ENCODE measurements around the gene CELF2. TPM values are rescaled to one million over a fixed set of nuclear protein-coding genes. Genes with fewer than 3 reads are reported as not detected.

Gene CELF2
- polyA plus RNA-seq, 2 donors = 2.2 to 4.0 TPM

- Histone ChIP-seq H3K4me1 (ENCODE audit: control insufficient read depth in 2 of 2, insufficient read depth in 2 of 2, low read length in 1 of 2) (no peaks in the 10 kb centered on the region), H3K9me3 (ENCODE audit: control insufficient read depth in 2 of 2, insufficient read depth in 1 of 2, low read depth in 1 of 2, low read length in 1 of 2) (no peaks in the 10 kb centered on the region), H3K27me3 (ENCODE audit: control insufficient read depth in 1 of 2, insufficient read depth in 2 of 2, low read length in 2 of 2) (no peaks in the 10 kb centered on the region), H3K36me3 (ENCODE audit: control insufficient read depth in 2 of 2, insufficient read depth in 2 of 2, low read length in 1 of 2) (no peaks in the 10 kb centered on the region), H3K4me3 (ENCODE audit: low read depth in 1 of 2, low read length in 2 of 2) (no peak overlapping the region), H3K27ac (ENCODE audit: low read depth in 2 of 2, low read length in 1 of 2) (peak overlapping the region in 1 of 2 donors; percentile 31)
- 75 to 76% methylated on average over 11 of the region's 11 CpGs for WGBS, 2 donors
These were observed 127.2 kb downstream of the CELF2 start for GRCh38 chr10:11144626-11145494.

- Histone ChIP-seq H3K4me3 (ENCODE audit: low read depth in 1 of 2, low read length in 2 of 2) (no peak overlapping the region), H3K27ac (ENCODE audit: low read depth in 2 of 2, low read length in 1 of 2) (no peak overlapping the region), H3K27me3 (ENCODE audit: control insufficient read depth in 1 of 2, insufficient read depth in 2 of 2, low read length in 2 of 2) (no peaks in the 10 kb centered on the region), H3K36me3 (ENCODE audit: control insufficient read depth in 2 of 2, insufficient read depth in 2 of 2, low read length in 1 of 2) (no peaks in the 10 kb centered on the region), H3K9me3 (ENCODE audit: control insufficient read depth in 2 of 2, insufficient read depth in 1 of 2, low read depth in 1 of 2, low read length in 1 of 2) (no peaks in the 10 kb centered on the region), H3K4me1 (ENCODE audit: control insufficient read depth in 2 of 2, insufficient read depth in 2 of 2, low read length in 1 of 2) (no peaks in the 10 kb centered on the region)
- 54 to 68% methylated on average over 3 of the region's 3 CpGs for WGBS, 2 donors
These were observed 127.8 kb downstream of the CELF2 start for GRCh38 chr10:11145495-11145855.

- H3K27ac ChIP-seq (ENCODE audit: low read depth in 2 of 2, low read length in 1 of 2) = peak overlapping the region; percentile 24 to 26
- H3K27me3 ChIP-seq (ENCODE audit: control insufficient read depth in 1 of 2, insufficient read depth in 2 of 2, low read length in 2 of 2) = no peaks in the 10 kb centered on the region
- no peak overlapping the region for H3K4me3 ChIP-seq (ENCODE audit: low read depth in 1 of 2, low read length in 2 of 2)
- 43 to 62% methylated on average over 6 of the region's 6 CpGs for WGBS, 2 donors
- H3K36me3 ChIP-seq (ENCODE audit: control insufficient read depth in 2 of 2, insufficient read depth in 2 of 2, low read length in 1 of 2) = no peaks in the 10 kb centered on the region
- H3K9me3 ChIP-seq (ENCODE audit: control insufficient read depth in 2 of 2, insufficient read depth in 1 of 2, low read depth in 1 of 2, low read length in 1 of 2) = no peaks in the 10 kb centered on the region
- no peaks in the 10 kb centered on the region for H3K4me1 ChIP-seq (ENCODE audit: control insufficient read depth in 2 of 2, insufficient read depth in 2 of 2, low read length in 1 of 2)
These were observed 128.9 kb downstream of the CELF2 start for GRCh38 chr10:11146402-11147171.

- H3K27ac ChIP-seq (ENCODE audit: low read depth in 2 of 2, low read length in 1 of 2) = no peak overlapping the region
- H3K4me1 ChIP-seq (ENCODE audit: control insufficient read depth in 2 of 2, insufficient read depth in 2 of 2, low read length in 1 of 2) = no peaks in the 10 kb centered on the region
- WGBS, 2 donors = 55 to 72% methylated on average over 9 of the region's 9 CpGs
- H3K9me3 ChIP-seq (ENCODE audit: control insufficient read depth in 2 of 2, insufficient read depth in 1 of 2, low read depth in 1 of 2, low read length in 1 of 2) = no peaks in the 10 kb centered on the region
- H3K27me3 ChIP-seq (ENCODE audit: control insufficient read depth in 1 of 2, insufficient read depth in 2 of 2, low read length in 2 of 2) = no peaks in the 10 kb centered on the region
- H3K36me3 ChIP-seq (ENCODE audit: control insufficient read depth in 2 of 2, insufficient read depth in 2 of 2, low read length in 1 of 2) = no peaks in the 10 kb centered on the region
- no peak overlapping the region for H3K4me3 ChIP-seq (ENCODE audit: low read depth in 1 of 2, low read length in 2 of 2)
These were observed 130.1 kb downstream of the CELF2 start for GRCh38 chr10:11147722-11148121.

GRCh38 chr10:11148142-11149028 lies 130.7 kb downstream of the CELF2 start:
- Histone ChIP-seq H3K9me3 (ENCODE audit: control insufficient read depth in 2 of 2, insufficient read depth in 1 of 2, low read depth in 1 of 2, low read length in 1 of 2) (no peaks in the 10 kb centered on the region), H3K36me3 (ENCODE audit: control insufficient read depth in 2 of 2, insufficient read depth in 2 of 2, low read length in 1 of 2) (no peaks in the 10 kb centered on the region), H3K27ac (ENCODE audit: low read depth in 2 of 2, low read length in 1 of 2) (no peak overlapping the region), H3K27me3 (ENCODE audit: control insufficient read depth in 1 of 2, insufficient read depth in 2 of 2, low read length in 2 of 2) (no peaks in the 10 kb centered on the region), H3K4me1 (ENCODE audit: control insufficient read depth in 2 of 2, insufficient read depth in 2 of 2, low read length in 1 of 2) (no peaks in the 10 kb centered on the region), H3K4me3 (ENCODE audit: low read depth in 1 of 2, low read length in 2 of 2) (no peak overlapping the region)
- 70 to 83% methylated on average over 10 of the region's 10 CpGs for WGBS, 2 donors

- WGBS, 2 donors = 53 to 56% methylated on average over 3 of the region's 3 CpGs
- Histone ChIP-seq H3K4me1 (ENCODE audit: control insufficient read depth in 2 of 2, insufficient read depth in 2 of 2, low read length in 1 of 2) (no peaks in the 10 kb centered on the region), H3K27me3 (ENCODE audit: control insufficient read depth in 1 of 2, insufficient read depth in 2 of 2, low read length in 2 of 2) (no peaks in the 10 kb centered on the region), H3K27ac (ENCODE audit: low read depth in 2 of 2, low read length in 1 of 2) (peak overlapping the region in 1 of 2 donors; percentile 1), H3K36me3 (ENCODE audit: control insufficient read depth in 2 of 2, insufficient read depth in 2 of 2, low read length in 1 of 2) (no peaks in the 10 kb centered on the region), H3K4me3 (ENCODE audit: low read depth in 1 of 2, low read length in 2 of 2) (no peak overlapping the region), H3K9me3 (ENCODE audit: control insufficient read depth in 2 of 2, insufficient read depth in 1 of 2, low read depth in 1 of 2, low read length in 1 of 2) (no peaks in the 10 kb centered on the region)
These were observed 132.1 kb downstream of the CELF2 start for GRCh38 chr10:11149807-11150141.

GRCh38 chr10:11150231-11150731 lies 132.6 kb downstream of the CELF2 start:
- no peaks in the 10 kb centered on the region for H3K9me3 ChIP-seq (ENCODE audit: control insufficient read depth in 2 of 2, insufficient read depth in 1 of 2, low read depth in 1 of 2, low read length in 1 of 2)
- H3K36me3 ChIP-seq (ENCODE audit: control insufficient read depth in 2 of 2, insufficient read depth in 2 of 2, low read length in 1 of 2) = no peaks in the 10 kb centered on the region
- no peaks in the 10 kb centered on the region for H3K27me3 ChIP-seq (ENCODE audit: control insufficient read depth in 1 of 2, insufficient read depth in 2 of 2, low read length in 2 of 2)
- 50 to 60% methylated on average over 3 of the region's 3 CpGs for WGBS, 2 donors
- H3K4me3 ChIP-seq (ENCODE audit: low read depth in 1 of 2, low read length in 2 of 2) = no peak overlapping the region
- H3K4me1 ChIP-seq (ENCODE audit: control insufficient read depth in 2 of 2, insufficient read depth in 2 of 2, low read length in 1 of 2) = no peaks in the 10 kb centered on the region
- H3K27ac ChIP-seq (ENCODE audit: low read depth in 2 of 2, low read length in 1 of 2) = no peak overlapping the region

GRCh38 chr10:11150879-11151415 lies 133.3 kb downstream of the CELF2 start:
- H3K27me3 ChIP-seq (ENCODE audit: control insufficient read depth in 1 of 2, insufficient read depth in 2 of 2, low read length in 2 of 2) = no peaks in the 10 kb centered on the region
- no peak overlapping the region for H3K27ac ChIP-seq (ENCODE audit: low read depth in 2 of 2, low read length in 1 of 2)
- 47 to 52% methylated on average over 5 of the region's 5 CpGs for WGBS, 2 donors
- H3K36me3 ChIP-seq (ENCODE audit: control insufficient read depth in 2 of 2, insufficient read depth in 2 of 2, low read length in 1 of 2) = no peaks in the 10 kb centered on the region
- no peaks in the 10 kb centered on the region for H3K4me1 ChIP-seq (ENCODE audit: control insufficient read depth in 2 of 2, insufficient read depth in 2 of 2, low read length in 1 of 2)
- H3K9me3 ChIP-seq (ENCODE audit: control insufficient read depth in 2 of 2, insufficient read depth in 1 of 2, low read depth in 1 of 2, low read length in 1 of 2) = no peaks in the 10 kb centered on the region
- no peak overlapping the region for H3K4me3 ChIP-seq (ENCODE audit: low read depth in 1 of 2, low read length in 2 of 2)

- Histone ChIP-seq H3K27me3 (ENCODE audit: control insufficient read depth in 1 of 2, insufficient read depth in 2 of 2, low read length in 2 of 2) (no peaks in the 10 kb centered on the region), H3K27ac (ENCODE audit: low read depth in 2 of 2, low read length in 1 of 2) (no peak overlapping the region), H3K4me3 (ENCODE audit: low read depth in 1 of 2, low read length in 2 of 2) (no peak overlapping the region), H3K9me3 (ENCODE audit: control insufficient read depth in 2 of 2, insufficient read depth in 1 of 2, low read depth in 1 of 2, low read length in 1 of 2) (no peaks in the 10 kb centered on the region), H3K4me1 (ENCODE audit: control insufficient read depth in 2 of 2, insufficient read depth in 2 of 2, low read length in 1 of 2) (no peaks in the 10 kb centered on the region), H3K36me3 (ENCODE audit: control insufficient read depth in 2 of 2, insufficient read depth in 2 of 2, low read length in 1 of 2) (no peaks in the 10 kb centered on the region)
- WGBS, 2 donors = 86 to 87% methylated on average over 5 of the region's 5 CpGs
These were observed 135.1 kb downstream of the CELF2 start for GRCh38 chr10:11152801-11153200.
